MM.1S (cell line): ENCODE results near the gene NUP98.

ENCODE experiments used
- DNase-seq: peaks from one replicate; pipeline ENCODE4 v3.0.0-alpha.2; 2015
- H2AFZ ChIP-seq: fragments of 300-600 bp; sonication (generic); 2 replicates; pipeline ENCODE4 v1.6.0; 2016; ENCODE audit warnings: antibody characterized with exemption, low read length
- H3F3A ChIP-seq: fragments of 300-600 bp; sonication (generic); 2 replicates; pipeline ENCODE4 v1.6.1; 2016; ENCODE audit warnings: mild to moderate bottlenecking, antibody characterized with exemption, low read length, moderate library complexity, mixed read lengths; ENCODE audit not compliant: insufficient read depth
- H3K27ac ChIP-seq: fragments of 300-600 bp; sonication (generic); 2 replicates; pipeline ENCODE4 v1.5.1; 2016; ENCODE audit warnings: mild to moderate bottlenecking, low read length
- H3K27me3 ChIP-seq: fragments of 300-600 bp; sonication (generic); replicated peaks from 2 replicates; pipeline ENCODE4 v1.6.0; 2016; ENCODE audit warnings: low read length; ENCODE audit not compliant: insufficient read depth
- H3K36me3 ChIP-seq: fragments of 300-600 bp; sonication (generic); replicated peaks from 2 replicates; pipeline ENCODE4 v1.6.1; 2016; ENCODE audit warnings: mild to moderate bottlenecking, low read length, mixed read lengths; ENCODE audit not compliant: insufficient read depth
- H3K4me1 ChIP-seq: fragments of 300-600 bp; sonication (generic); 2 replicates; pipeline ENCODE4 v1.6.1; 2016; ENCODE audit warnings: low read length, mixed read lengths
- H3K4me2 ChIP-seq: fragments of 300-600 bp; sonication (generic); 2 replicates; pipeline ENCODE4 v1.6.0; 2016; ENCODE audit warnings: low read depth, low read length
- H3K4me3 ChIP-seq: fragments of 300-600 bp; sonication (generic); 2 replicates; pipeline ENCODE4 v1.5.1; 2016; ENCODE audit warnings: low read length, mixed read lengths
- H3K79me2 ChIP-seq: fragments of 300-600 bp; sonication (generic); 2 replicates; pipeline ENCODE4 v1.6.1; 2016; ENCODE audit warnings: mixed run types, low read length, mixed read lengths
- H3K9ac ChIP-seq: fragments of 300-600 bp; sonication (generic); 2 replicates; pipeline ENCODE4 v1.6.1; 2016; ENCODE audit warnings: low read length, mixed read lengths
- H3K9me2 ChIP-seq: fragments of 300-600 bp; sonication (generic); replicated peaks from 2 replicates; pipeline ENCODE4 v1.6.1; 2016; ENCODE audit warnings: mild to moderate bottlenecking, low read length, mixed read lengths; ENCODE audit not compliant: insufficient read depth
- H3K9me3 ChIP-seq: fragments of 300-600 bp; sonication (generic); replicated peaks from 2 replicates; pipeline ENCODE4 v1.6.1; 2016; ENCODE audit warnings: mild to moderate bottlenecking, low read length, mixed read lengths; ENCODE audit not compliant: insufficient read depth
- H4K20me1 ChIP-seq: fragments of 300-600 bp; sonication (generic); 2 replicates; pipeline ENCODE4 v1.6.1; 2016; ENCODE audit warnings: mild to moderate bottlenecking, low read length, moderate library complexity, mixed read lengths; ENCODE audit not compliant: insufficient read depth
- CTCF ChIP-seq: fragments of 300-600 bp; sonication (generic); IDR thresholded peaks from 2 replicates; pipeline ENCODE4 v1.5.1; 2016; ENCODE audit warnings: antibody characterized with exemption, low read length, mixed read lengths
- EZH2 ChIP-seq: fragments of 300-600 bp; sonication (generic); optimal IDR thresholded peaks from 2 replicates; pipeline ENCODE3; 2017; ENCODE audit warnings: low read depth, mild to moderate bottlenecking, antibody characterized with exemption, low read length, mixed read lengths
- EZH2phosphoT487 ChIP-seq: fragments of 300-600 bp; sonication (generic); IDR thresholded peaks from 2 replicates; pipeline ENCODE4 v1.6.1; 2018; ENCODE audit warnings: antibody characterized with exemption, low read length

NUP98 gene

GRCh38 chr11:3781423-3781822, 15.9 kb downstream of the NUP98 start:
- no peak overlapping the region for H3K4me3 ChIP-seq

GRCh38 chr11:3775736-3776406, 21.5 kb downstream of the NUP98 start:
- H3K36me3 ChIP-seq, result peaks cover 12% of the 10 kb centered on the region
- 0 out of 2 replicates have a peak, but pooled peaks cover 3% of the 10 kb centered on the region for H4K20me1 ChIP-seq
- H3K27me3 ChIP-seq, result no peaks in the 10 kb centered on the region
- H3K9me3 ChIP-seq, result no peaks in the 10 kb centered on the region
- H3K9ac ChIP-seq, result no peak overlapping the region
- peaks cover 22% of the 10 kb centered on the region for H3K79me2 ChIP-seq
- no peaks in the 10 kb centered on the region for H3F3A ChIP-seq
- no peak overlapping the region for H3K27ac ChIP-seq
- H3K4me1 ChIP-seq, result no peaks in the 10 kb centered on the region
- no peak overlapping the region for H2AFZ ChIP-seq
- DNase-seq, result no peak
- H3K4me3 ChIP-seq, result no peak overlapping the region
- TF ChIP-seq EZH2 (no peak), CTCF (no peak), EZH2phosphoT487 (no peak)
- no peak overlapping the region for H3K4me2 ChIP-seq
- H3K9me2 ChIP-seq, result no peaks in the 10 kb centered on the region

More at GRCh38 chr11:3781423-3781822, 15.9 kb downstream of the NUP98 start:
- Histone ChIP-seq H3K9ac (no peak overlapping the region), H2AFZ (no peak overlapping the region), H3K79me2 (peaks cover 74% of the 10 kb centered on the region), H3K9me3 (no peaks in the 10 kb centered on the region), H3K9me2 (no peaks in the 10 kb centered on the region), H3K36me3 (peaks cover 7% of the 10 kb centered on the region), H4K20me1 (peaks cover 9% of the 10 kb centered on the region; the same call in 1 of the 2 replicates), H3K4me2 (no peak overlapping the region), H3F3A (no peaks in the 10 kb centered on the region), H3K27ac (no peak overlapping the region), H3K27me3 (no peaks in the 10 kb centered on the region), H3K4me1 (no peaks in the 10 kb centered on the region)
- DNase-seq, result no peak
- no peak for TF ChIP-seq EZH2phosphoT487
- no peak for TF ChIP-seq EZH2
- TF ChIP-seq CTCF, result no peak

GRCh38 chr11:3773180-3773579, 24.2 kb downstream of the NUP98 start:
- H3K36me3 ChIP-seq, result peaks cover 15% of the 10 kb centered on the region
- no peaks in the 10 kb centered on the region for H3K9me3 ChIP-seq
- 0 out of 2 replicates have a peak, but pooled peaks cover 3% of the 10 kb centered on the region for H4K20me1 ChIP-seq
- TF ChIP-seq EZH2phosphoT487 (no peak), CTCF (no peak), EZH2 (no peak)
- no peaks in the 10 kb centered on the region for H3K4me1 ChIP-seq
- H3K27me3 ChIP-seq, result no peaks in the 10 kb centered on the region
- no peak overlapping the region for H2AFZ ChIP-seq
- no peak overlapping the region for H3K27ac ChIP-seq
- no peak overlapping the region for H3K4me2 ChIP-seq
- H3K9me2 ChIP-seq, result no peaks in the 10 kb centered on the region
- DNase-seq, result no peak
- no peak overlapping the region for H3K9ac ChIP-seq
- H3F3A ChIP-seq, result no peaks in the 10 kb centered on the region
- H3K79me2 ChIP-seq, result peaks cover 4% of the 10 kb centered on the region
- no peak overlapping the region for H3K4me3 ChIP-seq
